Hepatic stellate cell (primary cell): ENCODE results near the gene GHDC.
"Not testable (repeated sequence)": the region's sequence is repeated elsewhere in the genome, so short reads cannot be mapped to it uniquely, and the experiment has no call there.

ENCODE experiments used
- DNase-seq: peaks from one replicate; pipeline ENCODE4 v3.0.0; 2011; ENCODE audit warnings: low spot score

The GHDC gene

GRCh38 chr17:42153919-42154742, 40.2 kb downstream of the GHDC start:
- DNase-seq, result no peak

- DNase-seq, result no peak
Measured at GRCh38 chr17:42146911-42147607, 47.2 kb downstream of the GHDC start.

- not testable (repeated sequence) for DNase-seq
Measured at GRCh38 chr17:42143138-42143537, 51.2 kb downstream of the GHDC start.

GRCh38 chr17:42142371-42142896, 51.9 kb downstream of the GHDC start:
- peak; percentile 65 for DNase-seq

- no peak for DNase-seq
Measured at GRCh38 chr17:42141382-42141781, 52.9 kb downstream of the GHDC start.

- not testable (repeated sequence) for DNase-seq
Measured at GRCh38 chr17:42140690-42141089, 53.6 kb downstream of the GHDC start.
